Testis (tissue), 2 donors: ENCODE data around the gene CALML5.

ENCODE experiments used
- CTCF ChIP-seq, 3 experiments: fragments of 450-650 bp in 2 of 3; fragments of 200-600 bp in 1 of 3; sonication (generic) in 1 of 3; IDR thresholded peaks; one replicate each; pipeline ENCODE4 v1.5.1; 2016 to 2019; ENCODE audit warnings: antibody characterized with exemption in 3 of 3, mild to moderate bottlenecking in 2 of 3, moderate library complexity in 1 of 3
- POLR2A ChIP-seq: fragments of 450-650 bp; IDR thresholded peaks from one replicate; pipeline ENCODE4 v1.6.1; 2017; ENCODE audit warnings: antibody characterized with exemption, mild to moderate bottlenecking, moderate library complexity

GRCh38 chr10:5542100-5542499 lies 42.7 kb upstream of the CALML5 start:
- TF ChIP-seq CTCF (IDR thresholded peaks at IDR 0.05) = no peak
- TF ChIP-seq POLR2A = no peak
